Ascending aorta (tissue), 2 donors: Measurements from ENCODE around the gene METTL22. TPM values are rescaled to one million over a fixed set of nuclear protein-coding genes. Genes with fewer than 3 reads are reported as not detected.

Experiments
- DNase-seq, 2 donors: peaks; one replicate each; pipeline ENCODE4 v3.0.0-alpha.2; 2019; ENCODE audit warnings: low spot score in 2 of 2
- H3K27ac ChIP-seq, 2 donors: fragments of 200-600 bp; sonication (generic); one replicate each; pipeline ENCODE4 v1.5.1; 2016 to 2017; ENCODE audit warnings: mild to moderate bottlenecking in 1 of 2
- H3K27me3 ChIP-seq: fragments of 200-600 bp; sonication (generic); one replicate; pipeline ENCODE4 v1.5.1; 2017
- H3K36me3 ChIP-seq, 2 donors: fragments of 200-600 bp; sonication (generic); one replicate each; pipeline ENCODE4 v1.5.1; 2016
- H3K4me1 ChIP-seq, 2 donors: fragments of 200-600 bp; sonication (generic); one replicate each; pipeline ENCODE4 v1.5.1; 2016 to 2017; ENCODE audit warnings: mild to moderate bottlenecking in 1 of 2
- H3K4me3 ChIP-seq, 2 donors: fragments of 200-600 bp; sonication (generic); one replicate each; pipeline ENCODE4 v1.5.1; 2016 to 2017; ENCODE audit warnings: mild to moderate bottlenecking in 1 of 2
- H3K9me3 ChIP-seq, 2 donors: fragments of 200-600 bp; sonication (generic); one replicate each; pipeline ENCODE4 v1.5.1; 2016
- CTCF ChIP-seq, 3 experiments: fragments of 200-600 bp in 2 of 3; fragments of 450-650 bp in 1 of 3; sonication (generic) in 2 of 3; IDR thresholded peaks; one replicate each; pipeline ENCODE4 v1.5.1; 2016 to 2019; ENCODE audit warnings: antibody characterized with exemption in 3 of 3, mild to moderate bottlenecking in 1 of 3, moderate library complexity in 1 of 3
- intact Hi-C: fragments of 100-400 bp; cut with DNase I; formaldehyde crosslinking; loops from one replicate; pipeline ENCODE4 v1.15.1; 2023
- total RNA-seq: library from RNA; depleted of rRNA; stranded (reverse); fragments of >200 nt; gene quantifications from one replicate; pipeline ENCODE4 v1.1.0, GENCODE V29; 2016

METTL22 gene
- total RNA-seq, 1 donor from 2014 or later = 31.7 TPM

- Histone ChIP-seq H3K36me3 (no peaks in the 10 kb centered on the region), H3K27ac (no peak overlapping the region), H3K9me3 (peaks cover 0 to 7% of the 10 kb centered on the region in 2 donors), H3K4me1 (no peaks in the 10 kb centered on the region), H3K4me3 (no peak overlapping the region), H3K27me3 (no peaks in the 10 kb centered on the region)
- intact Hi-C loops = no loop called here
- no peak for DNase-seq
- TF ChIP-seq CTCF (IDR thresholded peaks at IDR 0.05) = no peak
Measured at GRCh38 chr16:8595783-8596182, 25.7 kb upstream of the METTL22 start.

- Histone ChIP-seq H3K4me3 (no peak overlapping the region), H3K36me3 (no peaks in the 10 kb centered on the region), H3K27ac (no peak overlapping the region), H3K27me3 (no peaks in the 10 kb centered on the region), H3K4me1 (no peaks in the 10 kb centered on the region), H3K9me3 (peaks cover 0 to 7% of the 10 kb centered on the region in 2 donors)
- intact Hi-C loops = no loop called here
- DNase-seq = no peak
- TF ChIP-seq CTCF (IDR thresholded peaks at IDR 0.05) = no peak
Measured at GRCh38 chr16:8596581-8596980, 24.9 kb upstream of the METTL22 start.

- no peaks in the 10 kb centered on the region for H3K27me3 ChIP-seq
- H3K4me3 ChIP-seq = no peak overlapping the region
- no peak for DNase-seq
- intact Hi-C loops = no loop called here
- no peak for TF ChIP-seq CTCF (IDR thresholded peaks at IDR 0.05)
- no peaks in the 10 kb centered on the region for H3K4me1 ChIP-seq
- H3K9me3 ChIP-seq = peaks cover 0 to 7% of the 10 kb centered on the region in 2 donors
- H3K27ac ChIP-seq = no peak overlapping the region
- no peaks in the 10 kb centered on the region for H3K36me3 ChIP-seq
Measured at GRCh38 chr16:8600144-8600775, 21.2 kb upstream of the METTL22 start.

GRCh38 chr16:8605554-8605953 lies 15.9 kb upstream of the METTL22 start:
- Histone ChIP-seq H3K27me3 (no peaks in the 10 kb centered on the region), H3K36me3 (no peaks in the 10 kb centered on the region), H3K4me1 (no peaks in the 10 kb centered on the region), H3K4me3 (no peak overlapping the region), H3K27ac (no peak overlapping the region), H3K9me3 (no peaks in the 10 kb centered on the region)
- TF ChIP-seq CTCF (IDR thresholded peaks at IDR 0.05) = no peak
- intact Hi-C loops = no loop called here
- DNase-seq = no peak

GRCh38 chr16:8607214-8607613 lies 14.3 kb upstream of the METTL22 start:
- no peaks in the 10 kb centered on the region for H3K27me3 ChIP-seq
- no peak overlapping the region for H3K27ac ChIP-seq
- no peaks in the 10 kb centered on the region for H3K4me1 ChIP-seq
- TF ChIP-seq CTCF (IDR thresholded peaks at IDR 0.05) = no peak
- no peak overlapping the region for H3K4me3 ChIP-seq
- no peaks in the 10 kb centered on the region for H3K9me3 ChIP-seq
- DNase-seq = no peak
- intact Hi-C loops = no loop called here
- H3K36me3 ChIP-seq = no peaks in the 10 kb centered on the region

- H3K4me3 ChIP-seq = no peak overlapping the region
- no peak for TF ChIP-seq CTCF (IDR thresholded peaks at IDR 0.05)
- H3K4me1 ChIP-seq = no peaks in the 10 kb centered on the region
- no peaks in the 10 kb centered on the region for H3K36me3 ChIP-seq
- no peak for DNase-seq
- no peak overlapping the region for H3K27ac ChIP-seq
- intact Hi-C loops = no loop called here
- H3K27me3 ChIP-seq = no peaks in the 10 kb centered on the region
- H3K9me3 ChIP-seq = no peaks in the 10 kb centered on the region
Measured at GRCh38 chr16:8611122-8611521, 10.4 kb upstream of the METTL22 start.
